Measurements from ENCODE around the gene CASZ1.

Gene CASZ1

GRCh38 chr1:10781137-10781536, 15.3 kb downstream of the CASZ1 start:
- no peak overlapping the region for H3K27ac Mint-ChIP-seq
- H3K4me1 Mint-ChIP-seq: peaks cover 26% of the 10 kb centered on the region
- H3K9me3 Mint-ChIP-seq: no peaks in the 10 kb centered on the region
- H3K36me3 Mint-ChIP-seq (ENCODE audit: low read depth): no peaks in the 10 kb centered on the region
- peaks cover 28% of the 10 kb centered on the region for H3K27me3 Mint-ChIP-seq (ENCODE audit: low read depth, poor library complexity)
- TF ChIP-seq CTCF (IDR thresholded peaks at IDR 0.05): no peak
- no peak overlapping the region for H3K4me3 Mint-ChIP-seq
- DNase-seq: no peak

DNA sequence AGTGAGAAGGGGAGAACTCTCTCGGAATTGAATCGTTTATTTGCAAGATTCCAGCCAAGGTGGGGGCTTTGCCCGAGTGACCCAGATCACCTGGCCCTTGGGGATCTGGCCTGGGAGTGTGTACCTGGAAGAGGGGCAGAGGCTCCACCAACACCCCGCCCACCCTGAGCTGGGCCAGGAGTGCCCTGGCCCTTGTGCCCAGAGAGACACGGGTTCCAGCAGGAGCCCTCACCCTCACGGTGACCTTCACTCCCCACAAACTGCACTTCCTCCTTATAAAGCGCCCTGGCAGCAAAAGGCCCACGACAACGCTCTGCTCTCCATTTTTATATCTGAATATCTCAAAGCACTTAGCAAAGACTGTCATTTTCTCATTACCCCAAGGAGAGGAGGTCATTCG, 16.6 kb downstream of the CASZ1 start:
- no peaks in the 10 kb centered on the region for H3K9me3 Mint-ChIP-seq
- H3K27ac Mint-ChIP-seq: no peak overlapping the region
- H3K4me3 Mint-ChIP-seq: no peak overlapping the region
- TF ChIP-seq CTCF (IDR thresholded peaks at IDR 0.05): no peak
- DNase-seq: no peak
- peaks cover 20% of the 10 kb centered on the region for H3K4me1 Mint-ChIP-seq
- peaks cover 33% of the 10 kb centered on the region for H3K27me3 Mint-ChIP-seq (ENCODE audit: low read depth, poor library complexity)
- no peaks in the 10 kb centered on the region for H3K36me3 Mint-ChIP-seq (ENCODE audit: low read depth)

- DNase-seq: no peak
- no peak for TF ChIP-seq CTCF (IDR thresholded peaks at IDR 0.05)
- peaks cover 16% of the 10 kb centered on the region for H3K4me1 Mint-ChIP-seq
These were observed 17.2 kb downstream of the CASZ1 start for GRCh38 chr1:10779201-10779600.

GRCh38 chr1:10778640-10779039, 17.8 kb downstream of the CASZ1 start:
- H3K27ac Mint-ChIP-seq: no peak overlapping the region
- peaks cover 32% of the 10 kb centered on the region for H3K27me3 Mint-ChIP-seq (ENCODE audit: low read depth, poor library complexity)
- H3K4me3 Mint-ChIP-seq: no peak overlapping the region
- no peaks in the 10 kb centered on the region for H3K9me3 Mint-ChIP-seq
- no peaks in the 10 kb centered on the region for H3K36me3 Mint-ChIP-seq (ENCODE audit: low read depth)
- peaks cover 11% of the 10 kb centered on the region for H3K4me1 Mint-ChIP-seq
- no peak for TF ChIP-seq CTCF (IDR thresholded peaks at IDR 0.05)
- DNase-seq: no peak

More at GRCh38 chr1:10779201-10779600, 17.2 kb downstream of the CASZ1 start:
- no peaks in the 10 kb centered on the region for H3K36me3 Mint-ChIP-seq (ENCODE audit: low read depth)
- H3K27me3 Mint-ChIP-seq (ENCODE audit: low read depth, poor library complexity): peaks cover 31% of the 10 kb centered on the region
- H3K9me3 Mint-ChIP-seq: no peaks in the 10 kb centered on the region
- no peak overlapping the region for H3K4me3 Mint-ChIP-seq
- no peak overlapping the region for H3K27ac Mint-ChIP-seq

DNA sequence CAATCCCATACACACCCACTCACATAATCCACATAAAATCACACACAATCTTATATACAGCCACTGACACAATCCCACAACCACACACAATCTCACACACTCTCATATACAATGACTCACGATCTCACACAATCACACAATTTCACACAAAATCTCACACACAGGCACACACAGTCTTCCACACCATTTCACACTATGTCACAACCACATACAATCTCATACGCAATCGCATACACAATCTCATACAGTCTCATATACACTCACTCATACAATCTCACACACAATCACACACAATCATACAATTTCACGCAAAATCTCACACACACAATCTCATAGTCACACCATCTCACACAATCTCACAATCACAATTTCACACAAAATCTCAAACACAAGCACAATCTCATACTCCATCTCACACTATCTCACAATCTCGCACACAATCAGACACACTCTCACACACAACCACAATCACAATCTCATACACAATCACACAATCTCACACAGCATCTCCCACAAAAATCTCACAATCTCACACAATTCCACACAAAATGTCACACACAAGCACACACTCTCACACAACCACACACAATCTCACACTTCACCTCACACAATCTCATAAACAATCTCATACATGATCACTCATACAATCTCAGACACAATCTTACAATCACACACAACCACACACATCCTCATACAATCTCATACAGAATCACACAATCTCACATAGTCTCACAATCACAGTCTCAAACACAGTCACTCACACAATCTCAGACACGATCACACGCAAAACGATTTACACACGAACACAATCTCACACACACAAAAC, 18.5 kb downstream of the CASZ1 start:
- no peak overlapping the region for H3K4me3 Mint-ChIP-seq
- H3K36me3 Mint-ChIP-seq (ENCODE audit: low read depth): no peaks in the 10 kb centered on the region
- DNase-seq: no peak
- no peak overlapping the region for H3K27ac Mint-ChIP-seq
- peaks cover 36% of the 10 kb centered on the region for H3K27me3 Mint-ChIP-seq (ENCODE audit: low read depth, poor library complexity)
- H3K9me3 Mint-ChIP-seq: no peaks in the 10 kb centered on the region
- TF ChIP-seq CTCF (IDR thresholded peaks at IDR 0.05): no peak
- peaks cover 7% of the 10 kb centered on the region for H3K4me1 Mint-ChIP-seq

All from nephron progenitor cell (in vitro differentiated cells).